HG03521 (cell line): Measurements from ENCODE around the gene PCBP3.
"Not testable (repeated sequence)": the region's sequence is repeated elsewhere in the genome, so short reads cannot be mapped to it uniquely, and the experiment has no call there.

Experiments
- ATAC-seq: cut with Tn5 transposase; IDR thresholded peaks from one replicate; pipeline ENCODE4 v1.9.1; 2021; ENCODE audit warnings: mild to moderate bottlenecking, moderate library complexity; ENCODE audit not compliant: unreplicated experiment

Gene PCBP3

DNA sequence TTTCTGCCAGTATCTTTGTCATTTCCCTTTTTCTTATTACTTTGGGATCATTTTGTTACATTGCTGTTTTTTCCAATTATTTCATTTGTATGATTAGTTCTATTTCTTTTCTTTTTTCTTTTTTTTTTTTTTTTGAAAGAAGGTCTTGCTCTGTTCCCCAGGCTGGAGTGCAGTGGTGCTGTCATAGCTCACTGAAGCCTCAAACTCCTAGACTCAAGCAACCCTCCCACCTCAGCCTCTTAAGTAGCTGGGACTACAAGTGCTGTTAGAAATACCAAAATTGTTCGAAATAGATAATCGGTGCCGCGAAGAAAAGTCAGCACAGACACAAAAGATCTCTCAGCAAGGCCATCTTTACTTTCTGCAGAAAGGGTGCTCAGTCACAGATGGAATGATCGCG, 311.4 kb downstream of the PCBP3 start:
- no peak for ATAC-seq

GRCh38 chr21:45957551-45957950, 314.0 kb downstream of the PCBP3 start:
- no peak for ATAC-seq

GRCh38 chr21:45957981-45958600, 314.6 kb downstream of the PCBP3 start:
- no peak for ATAC-seq

GRCh38 chr21:45959182-45959581, 315.7 kb downstream of the PCBP3 start:
- no peak for ATAC-seq

DNA sequence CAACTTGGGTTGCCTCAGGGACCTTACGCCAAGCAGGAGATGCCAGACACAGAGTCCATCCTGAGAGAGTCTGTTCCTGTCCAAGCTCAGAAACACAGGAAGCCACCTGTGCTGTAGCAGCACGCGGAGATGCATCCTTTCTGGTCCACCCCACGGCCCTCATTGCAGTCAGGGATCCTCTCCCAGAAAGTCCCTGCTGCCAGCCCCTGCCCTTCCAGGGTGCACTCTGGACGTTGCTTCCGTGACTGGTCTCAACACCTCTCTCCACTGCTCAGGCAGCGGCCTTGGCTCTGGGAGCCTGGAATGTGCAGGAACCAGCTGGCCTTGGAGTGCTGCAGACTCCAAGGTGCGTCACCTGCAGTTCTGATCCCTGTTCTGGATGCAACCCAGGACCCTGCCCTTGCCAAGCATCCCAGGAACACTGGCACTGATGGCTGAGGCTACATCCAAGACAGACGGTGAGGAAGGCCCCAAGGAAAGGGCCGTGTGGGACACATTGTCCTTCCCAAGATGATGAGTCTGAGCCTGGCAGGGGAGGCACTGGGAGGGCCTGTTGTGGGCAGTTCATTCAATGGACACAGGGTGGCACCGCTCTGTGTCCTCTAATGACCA, 316.4 kb downstream of the PCBP3 start:
- no peak for ATAC-seq

- not testable (repeated sequence) for ATAC-seq
These were observed 317.9 kb downstream of the PCBP3 start for GRCh38 chr21:45961408-45961807.

DNA sequence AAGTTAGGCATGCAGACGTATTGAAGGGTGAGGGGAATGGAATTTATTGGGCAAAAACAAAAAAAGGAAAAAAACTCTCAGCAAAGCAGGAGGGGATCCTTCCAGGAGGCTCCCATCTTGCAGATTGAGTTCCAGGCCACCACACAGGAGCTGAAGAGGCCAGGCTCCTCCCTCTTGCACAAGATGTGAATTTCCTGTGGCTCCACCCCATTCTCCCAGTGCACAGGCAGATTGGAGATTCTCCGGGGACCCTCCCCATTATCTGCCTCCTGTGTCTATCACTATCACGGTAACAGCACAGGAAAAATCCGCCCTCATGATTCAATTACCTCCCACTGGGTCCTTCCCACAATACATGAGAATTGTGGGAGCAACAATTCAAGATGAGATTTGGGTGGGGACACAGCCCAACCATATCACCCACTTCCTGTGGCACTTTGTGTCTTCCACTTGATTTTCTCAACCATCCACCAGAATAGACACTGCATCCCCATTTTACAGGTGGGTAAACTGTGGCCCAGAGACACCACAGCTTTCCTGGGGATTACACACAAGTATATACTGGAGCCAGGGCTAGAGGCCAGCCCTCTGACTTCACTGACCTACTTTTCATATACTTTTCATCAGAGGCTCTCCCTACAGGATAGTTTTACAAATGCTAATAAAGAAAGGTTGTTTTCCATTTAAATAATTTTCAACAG, 319.2 kb downstream of the PCBP3 start:
- no peak for ATAC-seq

- no peak for ATAC-seq
These were observed 319.7 kb downstream of the PCBP3 start for GRCh38 chr21:45963232-45963570.

DNA sequence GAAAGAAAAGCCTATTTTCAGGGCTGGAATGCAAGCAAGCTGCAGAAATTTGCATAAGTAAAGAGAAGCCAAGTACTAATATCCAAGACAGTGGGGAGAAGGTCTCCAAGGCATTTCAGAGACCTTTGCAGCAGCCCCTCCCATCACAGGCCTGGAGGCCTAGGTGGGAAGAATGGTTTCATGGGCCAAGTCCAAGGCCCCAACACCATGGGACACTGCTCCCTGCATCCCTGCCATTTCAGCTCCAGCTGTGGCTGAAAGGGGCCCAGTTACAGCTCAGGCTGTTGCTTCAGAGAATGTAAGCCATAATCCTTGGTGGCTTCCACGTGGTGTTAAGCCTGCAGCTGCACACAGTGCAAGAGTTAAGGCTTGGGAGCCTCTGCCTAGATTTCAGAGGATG, 321.1 kb downstream of the PCBP3 start:
- ATAC-seq: no peak

GRCh38 chr21:45965084-45965809, 321.7 kb downstream of the PCBP3 start:
- ATAC-seq: no peak

GRCh38 chr21:45966791-45967394, 323.4 kb downstream of the PCBP3 start:
- ATAC-seq: no peak

DNA sequence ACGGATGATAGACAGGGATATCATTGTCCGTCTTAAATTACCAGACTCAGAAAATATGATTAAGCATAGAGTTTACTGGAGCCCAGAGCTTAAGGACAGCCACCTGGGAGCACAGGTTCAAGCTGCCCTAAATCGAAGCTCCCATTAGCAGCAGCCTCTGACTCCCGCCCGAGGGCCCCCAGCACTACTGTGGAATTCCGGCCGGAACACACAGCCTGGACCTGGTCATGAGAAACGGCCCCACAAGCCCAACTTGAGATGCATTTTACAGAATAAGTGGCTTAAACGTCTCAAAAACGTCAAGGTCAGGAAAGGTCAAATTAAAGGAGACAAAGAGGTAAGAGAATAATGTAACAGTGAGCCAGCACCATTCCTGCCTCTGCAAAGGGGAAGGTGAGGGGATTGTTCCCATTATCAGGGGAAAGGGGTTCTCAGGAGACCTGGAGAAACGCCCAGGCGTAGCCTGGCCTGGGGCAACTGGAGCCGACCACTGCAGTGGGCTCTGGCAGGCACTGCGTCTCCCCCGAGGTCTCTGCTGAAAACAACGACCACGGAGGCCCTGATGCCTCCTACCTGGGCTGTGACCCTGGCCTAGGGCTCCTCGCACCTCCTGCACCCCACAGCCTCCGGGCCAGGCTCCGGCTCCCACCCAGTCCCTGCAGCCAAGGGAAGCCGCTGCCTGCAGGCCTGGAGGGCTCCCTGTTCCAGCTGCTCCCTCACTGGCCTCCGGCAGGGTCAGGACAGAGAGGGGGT, 326.6 kb downstream of the PCBP3 start:
- no peak for ATAC-seq

DNA sequence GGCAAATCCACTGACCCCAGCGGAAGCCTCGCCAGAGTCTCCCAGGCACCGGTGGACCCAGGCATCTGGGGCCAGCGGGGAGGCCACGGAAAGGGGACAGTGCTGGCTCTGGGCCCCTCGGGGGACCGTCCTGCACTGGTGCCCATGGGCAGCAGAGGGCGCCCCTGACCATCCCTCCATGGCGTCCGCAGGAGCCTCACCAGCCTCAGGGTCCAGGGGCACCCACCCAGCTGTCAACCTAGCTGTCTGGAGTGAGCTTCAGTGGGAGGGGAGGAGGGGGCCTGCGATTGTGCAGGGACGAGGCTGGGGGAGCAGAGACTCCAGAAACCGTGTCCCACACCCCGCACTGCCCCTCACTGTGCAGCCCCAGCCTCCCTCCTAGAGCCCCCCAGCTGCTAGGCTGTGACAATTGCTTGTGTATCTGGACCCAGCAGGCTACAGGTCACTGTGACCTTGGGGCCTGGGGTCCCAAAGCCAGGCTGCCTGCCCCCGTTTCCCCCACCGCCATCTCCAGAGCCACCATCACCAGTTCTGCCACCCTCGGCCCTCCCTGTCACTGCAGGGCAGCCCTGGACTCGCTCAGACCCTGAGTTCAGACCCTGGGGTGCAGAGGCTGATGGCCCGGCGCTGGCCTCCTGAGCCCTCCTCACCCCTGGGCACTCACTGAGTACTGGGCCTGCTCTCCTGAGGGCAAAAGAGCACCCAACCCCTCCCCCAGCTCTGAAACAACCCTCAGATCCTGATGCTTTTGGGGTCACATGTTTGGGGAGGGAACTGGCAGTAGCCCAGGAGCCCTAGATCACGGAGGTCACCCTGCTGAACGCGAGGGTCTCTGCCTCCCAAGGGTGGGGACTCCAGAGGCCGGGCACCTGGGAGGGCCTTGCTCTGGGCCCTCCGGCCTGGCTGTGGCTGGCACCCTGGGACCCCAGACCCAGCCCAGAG, 327.4 kb downstream of the PCBP3 start:
- ATAC-seq: no peak

GRCh38 chr21:45971616-45972352, 328.3 kb downstream of the PCBP3 start:
- ATAC-seq: no peak

DNA sequence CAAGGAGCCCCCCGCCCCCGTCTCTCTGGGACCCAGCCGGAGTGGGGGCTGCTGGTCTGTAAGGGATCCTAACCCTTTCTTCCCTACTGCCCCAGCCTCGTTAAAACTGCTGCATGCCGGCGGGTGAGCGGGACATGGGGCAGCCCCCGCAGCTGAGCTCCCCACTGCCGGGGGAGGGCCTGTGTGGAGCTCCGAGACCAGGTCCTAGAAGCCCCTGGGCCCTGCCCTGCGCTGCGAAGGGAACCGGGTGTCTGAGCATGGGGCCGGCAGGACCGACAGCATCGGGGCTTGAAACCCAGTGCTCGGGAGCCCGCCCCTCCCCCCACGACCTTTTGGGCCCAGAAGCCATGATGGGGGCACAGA, 328.8 kb downstream of the PCBP3 start:
- ATAC-seq: no peak

DNA sequence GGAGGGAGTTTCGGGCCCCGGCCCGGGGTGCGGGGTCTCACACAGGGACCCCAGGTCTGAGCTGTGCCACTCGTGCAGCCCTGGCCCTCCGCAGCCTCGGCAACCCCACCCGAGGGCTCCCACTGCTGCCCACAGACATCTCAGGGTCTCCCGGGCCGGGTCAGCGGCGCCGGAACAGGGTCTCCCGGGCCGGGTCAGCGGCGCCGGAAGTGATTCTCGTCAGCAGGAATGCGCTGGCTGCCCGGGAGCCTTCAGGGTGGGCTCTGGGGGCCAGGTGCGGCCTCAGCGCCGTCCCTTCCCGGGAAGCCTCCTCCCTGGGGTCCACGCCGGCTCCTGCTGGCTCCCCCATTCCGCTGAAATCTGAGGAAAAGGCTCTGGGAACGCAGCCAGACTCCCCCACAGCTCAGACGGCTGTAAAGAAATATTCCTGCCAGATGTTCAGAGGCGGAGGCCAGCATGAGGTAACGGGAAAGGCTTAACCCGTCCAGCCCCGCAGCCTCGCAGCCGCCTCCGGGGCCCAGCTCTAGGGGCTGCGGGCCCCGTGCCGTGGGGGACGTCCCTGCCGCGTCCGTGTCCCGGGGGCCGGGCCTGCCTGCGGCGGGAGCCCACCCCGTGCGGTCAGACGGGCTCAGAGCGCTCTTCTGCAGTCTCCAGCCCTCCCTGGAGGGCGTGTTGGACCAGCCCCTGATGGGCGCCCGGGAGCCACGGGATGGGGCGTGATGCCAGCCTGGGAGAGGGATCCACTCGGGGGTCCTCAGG, 329.4 kb downstream of the PCBP3 start:
- ATAC-seq: no peak

- no peak for ATAC-seq
These were observed 330.0 kb downstream of the PCBP3 start for GRCh38 chr21:45973475-45974072.
